ENCODE results near the gene FCMR. TPM values are rescaled to one million over a fixed set of nuclear protein-coding genes. Genes with fewer than 3 reads are reported as not detected.

FCMR gene
- total and polyA plus RNA-seq, 2 experiments from 2014 or later = 1.2 to 2.3 TPM

DNA sequence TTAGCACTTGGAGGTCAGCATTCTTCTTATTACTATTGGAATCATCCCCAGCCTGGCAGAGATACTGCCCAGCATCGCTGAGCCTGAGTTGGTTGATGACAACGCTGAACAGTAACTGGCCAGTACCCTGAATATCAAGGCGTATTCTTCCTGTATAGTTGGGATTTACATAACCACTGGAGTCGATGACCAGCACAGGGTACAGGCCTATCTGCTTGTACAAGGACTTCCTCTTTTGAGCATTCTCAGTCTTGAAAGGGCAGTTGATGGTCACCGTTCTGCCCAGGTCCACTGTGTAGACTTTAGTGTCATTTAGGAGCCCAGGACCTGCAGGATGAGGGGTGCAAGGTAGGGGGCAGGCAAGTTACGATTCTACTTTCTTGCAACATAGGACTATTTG is 15.7 kb upstream of the FCMR start:
- H3K4me2 ChIP-seq (ENCODE audit: unreplicated experiment) = no peak overlapping the region
- no peak overlapping the region for H3K9ac ChIP-seq
- no peak for TF ChIP-seq EZH2 (IDR thresholded peaks at IDR 0.05; ENCODE audit: insufficient read depth, poor library complexity, severe bottlenecking)
- TF ChIP-seq EZH2phosphoT487 (IDR thresholded peaks at IDR 0.05; ENCODE audit: insufficient read depth, low read depth) = no peak
- H3K9me3 ChIP-seq (ENCODE audit: low read depth) = no peaks in the 10 kb centered on the region
- H3K79me2 ChIP-seq (ENCODE audit: insufficient read depth) = no peaks in the 10 kb centered on the region
- no peak overlapping the region for H3K4me3 ChIP-seq
- no peak overlapping the region for H2AFZ ChIP-seq
- no peaks in the 10 kb centered on the region for H3K36me3 ChIP-seq (ENCODE audit: low read depth)
- WGBS, 2 experiments (ENCODE audit: low coverage in 1 of 2, low lambda C conversion rate in 2 of 2, missing lambda C conversion rate in 2 of 2) = 84 to 87% methylated on average over 6 of the region's 6 CpGs
- no peaks in the 10 kb centered on the region for H3K4me1 ChIP-seq (ENCODE audit: insufficient read depth)
- in situ Hi-C loops (cut with MboI) = no loop called here
- H3K27ac ChIP-seq = no peak overlapping the region
- no peaks in the 10 kb centered on the region for H3F3A ChIP-seq (ENCODE audit: insufficient read depth)
- no peak for DNase-seq
- H3K9me2 ChIP-seq (ENCODE audit: insufficient read depth) = no peaks in the 10 kb centered on the region
- H4K20me1 ChIP-seq (ENCODE audit: insufficient read depth) = no peaks in the 10 kb centered on the region
- H3K27me3 ChIP-seq (replicated peaks; ENCODE audit: insufficient read depth) = peaks cover 19% of the 10 kb centered on the region

DNA sequence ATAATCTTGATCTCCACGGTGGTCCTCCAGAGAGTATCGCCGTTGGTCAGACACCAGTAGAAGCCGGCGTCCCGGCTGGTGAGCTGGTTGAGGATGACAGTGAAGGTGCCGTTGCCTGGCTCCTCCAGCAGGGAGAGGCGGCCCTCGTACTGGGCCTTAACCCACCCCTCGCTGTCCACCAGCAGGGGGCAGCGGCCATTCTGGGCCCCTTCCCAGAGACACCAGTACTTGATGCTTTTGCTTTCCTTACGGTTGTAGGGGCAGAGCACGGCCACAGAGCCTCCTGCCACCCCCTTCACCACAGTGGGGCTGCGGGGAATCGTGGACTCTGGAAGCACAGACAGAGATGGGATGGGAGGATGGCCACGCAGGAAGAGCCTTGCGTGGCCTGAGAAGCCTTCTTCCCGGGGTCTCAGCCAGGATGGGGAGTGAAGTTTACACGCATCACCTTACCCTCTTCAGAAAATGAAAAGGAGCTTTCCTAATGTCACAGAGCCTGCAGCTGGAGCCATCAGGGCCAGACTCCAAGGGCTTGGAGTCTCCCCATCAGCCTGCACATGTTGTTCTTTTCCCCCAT is 13.8 kb upstream of the FCMR start:
- no peaks in the 10 kb centered on the region for H3K79me2 ChIP-seq (ENCODE audit: insufficient read depth)
- no peaks in the 10 kb centered on the region for H3K9me3 ChIP-seq (ENCODE audit: low read depth)
- H3F3A ChIP-seq (ENCODE audit: insufficient read depth) = no peaks in the 10 kb centered on the region
- no peaks in the 10 kb centered on the region for H4K20me1 ChIP-seq (ENCODE audit: insufficient read depth)
- in situ Hi-C loops (cut with MboI) = no loop called here
- no peaks in the 10 kb centered on the region for H3K9me2 ChIP-seq (ENCODE audit: insufficient read depth)
- WGBS, 2 experiments (ENCODE audit: low coverage in 1 of 2, low lambda C conversion rate in 2 of 2, missing lambda C conversion rate in 2 of 2) = 62 to 65% methylated on average over 16 to 19 of the region's 19 CpGs
- no peak overlapping the region for H3K4me3 ChIP-seq
- H2AFZ ChIP-seq = no peak overlapping the region
- peak; percentile 44 for DNase-seq
- H3K36me3 ChIP-seq (ENCODE audit: low read depth) = no peaks in the 10 kb centered on the region
- no peak overlapping the region for H3K4me2 ChIP-seq (ENCODE audit: unreplicated experiment)
- H3K9ac ChIP-seq = no peak overlapping the region
- H3K4me1 ChIP-seq (ENCODE audit: insufficient read depth) = no peaks in the 10 kb centered on the region
- peaks cover 5% of the 10 kb centered on the region; the same call in 1 of the 2 replicates for H3K27me3 ChIP-seq (replicated peaks; ENCODE audit: insufficient read depth)
- H3K27ac ChIP-seq = no peak overlapping the region
- no peak for TF ChIP-seq EZH2 (IDR thresholded peaks at IDR 0.05; ENCODE audit: insufficient read depth, poor library complexity, severe bottlenecking)
- TF ChIP-seq EZH2phosphoT487 (IDR thresholded peaks at IDR 0.05; ENCODE audit: insufficient read depth, low read depth) = no peak

- Histone ChIP-seq H3F3A (ENCODE audit: insufficient read depth) (no peaks in the 10 kb centered on the region), H2AFZ (no peak overlapping the region), H3K27ac (no peak overlapping the region), H3K4me3 (no peak overlapping the region), H3K4me2 (ENCODE audit: unreplicated experiment) (no peak overlapping the region), H3K36me3 (ENCODE audit: low read depth) (no peaks in the 10 kb centered on the region), H3K9me2 (ENCODE audit: insufficient read depth) (no peaks in the 10 kb centered on the region), H3K79me2 (ENCODE audit: insufficient read depth) (no peaks in the 10 kb centered on the region), H3K9me3 (ENCODE audit: low read depth) (no peaks in the 10 kb centered on the region), H3K9ac (no peak overlapping the region), H3K27me3 (replicated peaks; ENCODE audit: insufficient read depth) (0 out of 2 replicates have a peak, but pooled peaks cover 5% of the 10 kb centered on the region), H3K4me1 (ENCODE audit: insufficient read depth) (no peaks in the 10 kb centered on the region), H4K20me1 (ENCODE audit: insufficient read depth) (no peaks in the 10 kb centered on the region)
- in situ Hi-C loops (cut with MboI) = no loop called here
- TF ChIP-seq EZH2phosphoT487 (IDR thresholded peaks at IDR 0.05; ENCODE audit: insufficient read depth, low read depth) (no peak), EZH2 (IDR thresholded peaks at IDR 0.05; ENCODE audit: insufficient read depth, poor library complexity, severe bottlenecking) (no peak)
- WGBS, 2 experiments (ENCODE audit: low coverage in 1 of 2, low lambda C conversion rate in 2 of 2, missing lambda C conversion rate in 2 of 2) = 75 to 76% methylated on average over 8 of the region's 8 CpGs
- DNase-seq = peak; percentile 33
These were observed 11.7 kb upstream of the FCMR start for GRCh38 chr1:206933333-206933945.

GRCh38 chr1:206932177-206932576 is 10.4 kb upstream of the FCMR start:
- in situ Hi-C loops (cut with MboI) = no loop called here
- H3K79me2 ChIP-seq (ENCODE audit: insufficient read depth) = no peaks in the 10 kb centered on the region
- no peaks in the 10 kb centered on the region for H3K9me2 ChIP-seq (ENCODE audit: insufficient read depth)
- H3K9me3 ChIP-seq (ENCODE audit: low read depth) = no peaks in the 10 kb centered on the region
- H4K20me1 ChIP-seq (ENCODE audit: insufficient read depth) = no peaks in the 10 kb centered on the region
- WGBS, 2 experiments (ENCODE audit: low coverage in 1 of 2, low lambda C conversion rate in 2 of 2, missing lambda C conversion rate in 2 of 2) = 64% methylated on average over 8 of the region's 8 CpGs
- DNase-seq = no peak
- no peak overlapping the region for H2AFZ ChIP-seq
- no peak overlapping the region for H3K9ac ChIP-seq
- no peaks in the 10 kb centered on the region for H3K36me3 ChIP-seq (ENCODE audit: low read depth)
- no peak for TF ChIP-seq EZH2 (IDR thresholded peaks at IDR 0.05; ENCODE audit: insufficient read depth, poor library complexity, severe bottlenecking)
- no peak for TF ChIP-seq EZH2phosphoT487 (IDR thresholded peaks at IDR 0.05; ENCODE audit: insufficient read depth, low read depth)
- no peaks in the 10 kb centered on the region for H3F3A ChIP-seq (ENCODE audit: insufficient read depth)
- H3K4me2 ChIP-seq (ENCODE audit: unreplicated experiment) = no peak overlapping the region
- H3K4me3 ChIP-seq = no peak overlapping the region
- H3K4me1 ChIP-seq (ENCODE audit: insufficient read depth) = no peaks in the 10 kb centered on the region
- H3K27ac ChIP-seq = no peak overlapping the region
- H3K27me3 ChIP-seq (replicated peaks; ENCODE audit: insufficient read depth) = 0 out of 2 replicates have a peak, but pooled peaks cover 5% of the 10 kb centered on the region
